Naive thymus-derived CD4-positive, alpha-beta T cell (primary cell): Measurements from ENCODE around the gene C1orf210. TPM values are rescaled to one million over a fixed set of nuclear protein-coding genes. Genes with fewer than 3 reads are reported as not detected.

Experiments
- ATAC-seq: fragments of 150-1000 bp; cut with Tn5 transposase; 2 replicates; pipeline ENCODE4 v1.10.0; 2021; ENCODE audit warnings: mild to moderate bottlenecking, moderate library complexity
- CTCF ChIA-PET: fragments of 350-600 bp; sonication (Branson Sonifier 250); formaldehyde crosslinking; loops from one replicate; lab custom pipeline; 2021; ENCODE audit warnings: antibody characterized with exemption; lab: Charles Lee
- POLR2A ChIA-PET: fragments of 350-600 bp; sonication (Branson Sonifier 250); formaldehyde crosslinking; loops from one replicate; lab custom pipeline; 2021; ENCODE audit warnings: antibody characterized with exemption, inconsistent platforms; lab: Charles Lee
- DNase-seq, 9 donors: peaks; one replicate each; pipeline versions ENCODE4 v3.0.0 to v3.0.0-alpha.2; 2020 to 2022; ENCODE audit warnings: mixed read lengths in 1 of 9
- H3K27ac ChIP-seq: one replicate; pipeline ENCODE4 v1.7.0; 2013; ENCODE audit warnings: mild to moderate bottlenecking, low read depth, low read length, moderate library complexity
- H3K27me3 ChIP-seq, 2 donors: one replicate each; pipeline ENCODE4 v1.7.0; 2013; ENCODE audit warnings: low read length in 2 of 2, mild to moderate bottlenecking in 2 of 2, moderate library complexity in 2 of 2; ENCODE audit not compliant: control insufficient read depth in 2 of 2, insufficient read depth in 2 of 2
- H3K36me3 ChIP-seq, 3 experiments: 1 replicate in 2 of 3; 2 replicates in 1 of 3; pipeline ENCODE4 v1.7.0; 2013; ENCODE audit warnings: low read length in 3 of 3, mild to moderate bottlenecking in 3 of 3, moderate library complexity in 1 of 3; ENCODE audit not compliant: insufficient read depth in 3 of 3, control insufficient read depth in 2 of 3
- H3K4me1 ChIP-seq, 2 donors: one replicate each; pipeline ENCODE4 v1.7.0; 2013; ENCODE audit warnings: low read length in 2 of 2, mild to moderate bottlenecking in 2 of 2, moderate library complexity in 1 of 2; ENCODE audit not compliant: control insufficient read depth in 2 of 2, insufficient read depth in 2 of 2
- H3K4me3 ChIP-seq: 2 replicates; pipeline ENCODE4 v1.7.0; 2013; ENCODE audit warnings: mild to moderate bottlenecking, low read length
- H3K9me3 ChIP-seq, 3 experiments: 1 replicate in 2 of 3; 2 replicates in 1 of 3; pipeline ENCODE4 v1.7.0; 2013; ENCODE audit warnings: low read length in 3 of 3; ENCODE audit not compliant: control insufficient read depth in 2 of 3
- H3K27ac Mint-ChIP-seq, 9 donors: one replicate each; pipeline ENCODE4 v1.8.0; 2020 to 2022; ENCODE audit warnings: mixed read lengths in 9 of 9, mild to moderate bottlenecking in 8 of 9, moderate library complexity in 5 of 9, inconsistent platforms in 2 of 9
- H3K27me3 Mint-ChIP-seq, 5 donors: one replicate each; pipeline ENCODE4 v1.8.0; 2021 to 2022; ENCODE audit warnings: mixed read lengths in 5 of 5, mild to moderate bottlenecking in 1 of 5
- H3K36me3 Mint-ChIP-seq, 5 donors: one replicate each; pipeline ENCODE4 v1.8.0; 2020 to 2022; ENCODE audit warnings: mixed read lengths in 5 of 5, mild to moderate bottlenecking in 3 of 5, inconsistent platforms in 1 of 5
- H3K4me1 Mint-ChIP-seq, 7 donors: one replicate each; pipeline ENCODE4 v1.8.0; 2020 to 2022; ENCODE audit warnings: mixed read lengths in 7 of 7, mild to moderate bottlenecking in 3 of 7, inconsistent platforms in 1 of 7
- H3K4me3 Mint-ChIP-seq, 10 donors: one replicate each; pipeline ENCODE4 v1.8.0; 2020 to 2022; ENCODE audit warnings: mild to moderate bottlenecking in 10 of 10, mixed read lengths in 10 of 10, moderate library complexity in 6 of 10, inconsistent platforms in 2 of 10
- H3K9me3 Mint-ChIP-seq, 11 donors: one replicate each; pipeline ENCODE4 v1.8.0; 2020 to 2022; ENCODE audit warnings: mixed read lengths in 11 of 11, mild to moderate bottlenecking in 4 of 11, inconsistent platforms in 1 of 11, moderate library complexity in 1 of 11
- intact Hi-C, 2 donors: fragments of 100-400 bp; cut with micrococcal nuclease; formaldehyde crosslinking; loops; one replicate each; pipeline ENCODE4 v1.15.1; 2023
- polyA plus RNA-seq, 2 donors: library from polyadenylated mRNA; unstranded; fragments of 300-500 nt; fragmentation: Illumina TruSeq; gene quantifications; one replicate each; pipeline ENCODE4 v1.2.3, GENCODE V29; 2021
- total RNA-seq, 6 experiments: library from RNA in 5 of 6; stranded (reverse) in 5 of 6; gene quantifications; 1 replicate in 5 of 6; 2 replicates in 1 of 6; pipeline ENCODE4 v1.2.3 and lab custom pipeline; 2021 to 2026

Gene C1orf210
- total and polyA plus RNA-seq, 7 experiments from 2014 or later: not detected

DNA sequence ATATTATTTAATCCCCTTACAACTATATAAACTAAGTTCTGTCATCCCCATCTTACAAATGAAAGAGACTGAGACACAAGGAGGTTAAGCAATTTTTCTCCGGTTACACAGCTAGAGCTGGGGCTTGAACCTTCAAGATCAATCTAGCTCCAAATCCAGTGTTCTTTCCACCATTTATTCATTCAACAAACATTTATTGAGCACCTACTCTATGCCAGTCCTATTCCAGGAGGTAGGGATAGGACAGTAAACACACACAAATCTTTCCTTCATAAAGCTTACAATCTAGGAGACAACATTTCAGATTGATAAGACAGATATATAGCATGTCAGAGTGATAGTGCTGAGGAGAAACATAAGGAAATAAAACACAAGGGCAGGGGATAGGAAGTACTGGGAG, 18.5 kb downstream of the C1orf210 start:
- Mint-ChIP-seq H3K36me3 (peaks cover 0 to 5% (median 0%) of the 10 kb centered on the region in 5 donors), H3K4me1 (peaks cover 3 to 23% (median 13%) of the 10 kb centered on the region in 7 donors), H3K9me3 (peaks cover 0 to 14% (median 6%) of the 10 kb centered on the region in 11 donors), H3K27ac (no peak overlapping the region), H3K27me3 (peaks cover 0 to 39% (median 13%) of the 10 kb centered on the region in 5 donors), H3K4me3 (no peak overlapping the region)
- Histone ChIP-seq H3K36me3 (no peaks in the 10 kb centered on the region), H3K4me3 (no peak overlapping the region), H3K4me1 (peaks cover 0 to 7% of the 10 kb centered on the region in 2 donors), H3K27ac (no peak overlapping the region), H3K9me3 (no peaks in the 10 kb centered on the region), H3K27me3 (no peaks in the 10 kb centered on the region)
- ATAC-seq (no peak), DNase-seq (no peak)
- ChIA-PET POLR2A (no interaction called here), CTCF (no interaction called here)
- intact Hi-C loops: no loop called here

DNA sequence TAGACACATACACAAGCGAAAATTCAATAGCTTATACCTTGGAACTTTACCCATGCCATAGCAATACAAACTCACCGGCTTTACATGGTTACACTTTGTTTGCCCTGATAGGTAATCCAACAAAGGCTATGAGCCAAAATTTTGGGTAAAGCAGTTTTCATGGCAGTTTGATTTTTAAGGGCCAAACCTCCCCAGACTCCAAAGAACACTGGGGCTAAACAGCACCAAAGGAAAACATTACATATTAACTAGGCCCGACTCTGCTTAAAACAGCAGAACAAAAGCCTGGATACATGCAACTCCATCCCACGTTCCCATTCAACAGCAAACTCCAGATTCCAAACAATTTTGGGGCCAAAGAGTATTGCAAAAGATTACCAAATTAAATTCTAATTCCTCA, 19.9 kb downstream of the C1orf210 start:
- H3K27ac Mint-ChIP-seq: no peak overlapping the region
- H3K36me3 Mint-ChIP-seq: peaks cover 0 to 9% (median 0%) of the 10 kb centered on the region in 5 donors
- H3K27ac ChIP-seq: no peak overlapping the region
- no peak overlapping the region for H3K4me3 ChIP-seq
- ChIA-PET CTCF (no interaction called here), POLR2A (no interaction called here)
- H3K27me3 Mint-ChIP-seq: peaks cover 0 to 38% (median 5%) of the 10 kb centered on the region in 5 donors
- H3K4me3 Mint-ChIP-seq: no peak overlapping the region
- no peak for DNase-seq
- H3K36me3 ChIP-seq: no peaks in the 10 kb centered on the region
- H3K9me3 Mint-ChIP-seq: peaks cover 0 to 15% (median 6%) of the 10 kb centered on the region in 11 donors
- peaks cover 0 to 8% (median 5%) of the 10 kb centered on the region in 7 donors for H3K4me1 Mint-ChIP-seq
- H3K27me3 ChIP-seq: no peaks in the 10 kb centered on the region
- H3K4me1 ChIP-seq: peaks cover 0 to 2% of the 10 kb centered on the region in 2 donors
- intact Hi-C loops: no loop called here
- no peak for ATAC-seq
- no peaks in the 10 kb centered on the region for H3K9me3 ChIP-seq

DNA sequence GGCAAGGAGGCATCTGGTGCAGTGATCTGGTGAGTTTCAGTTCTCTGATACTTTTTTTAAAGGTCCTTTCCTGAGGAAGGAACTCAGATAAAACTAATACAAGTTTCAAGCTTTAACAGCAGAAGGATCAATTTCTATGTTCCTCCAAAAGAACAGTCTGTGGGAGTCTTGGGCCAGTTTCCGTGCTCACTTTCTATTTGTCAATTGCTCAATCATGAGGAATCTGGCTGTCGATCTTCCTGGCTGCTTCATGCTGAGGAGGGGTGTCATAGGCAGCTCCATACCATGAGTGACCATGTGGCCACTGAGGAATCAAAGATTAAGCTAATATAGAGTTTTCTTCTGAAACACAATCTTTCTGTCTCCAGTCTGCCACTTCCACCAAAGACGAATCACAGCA, 27.0 kb downstream of the C1orf210 start:
- Histone ChIP-seq H3K36me3 (no peaks in the 10 kb centered on the region), H3K4me3 (no peak overlapping the region), H3K4me1 (no peaks in the 10 kb centered on the region), H3K27me3 (no peaks in the 10 kb centered on the region), H3K9me3 (no peaks in the 10 kb centered on the region), H3K27ac (no peak overlapping the region)
- Mint-ChIP-seq H3K36me3 (peaks cover 0 to 4% (median 0%) of the 10 kb centered on the region in 5 donors), H3K27me3 (peaks cover 0 to 14% (median 0%) of the 10 kb centered on the region in 5 donors), H3K9me3 (peaks cover 0 to 16% (median 2%) of the 10 kb centered on the region in 11 donors), H3K4me1 (no peaks in the 10 kb centered on the region), H3K27ac (no peak overlapping the region), H3K4me3 (no peak overlapping the region)
- no peak for ATAC-seq
- intact Hi-C loops: no loop called here
- ChIA-PET CTCF (no interaction called here), POLR2A (no interaction called here)
- DNase-seq: no peak

DNA sequence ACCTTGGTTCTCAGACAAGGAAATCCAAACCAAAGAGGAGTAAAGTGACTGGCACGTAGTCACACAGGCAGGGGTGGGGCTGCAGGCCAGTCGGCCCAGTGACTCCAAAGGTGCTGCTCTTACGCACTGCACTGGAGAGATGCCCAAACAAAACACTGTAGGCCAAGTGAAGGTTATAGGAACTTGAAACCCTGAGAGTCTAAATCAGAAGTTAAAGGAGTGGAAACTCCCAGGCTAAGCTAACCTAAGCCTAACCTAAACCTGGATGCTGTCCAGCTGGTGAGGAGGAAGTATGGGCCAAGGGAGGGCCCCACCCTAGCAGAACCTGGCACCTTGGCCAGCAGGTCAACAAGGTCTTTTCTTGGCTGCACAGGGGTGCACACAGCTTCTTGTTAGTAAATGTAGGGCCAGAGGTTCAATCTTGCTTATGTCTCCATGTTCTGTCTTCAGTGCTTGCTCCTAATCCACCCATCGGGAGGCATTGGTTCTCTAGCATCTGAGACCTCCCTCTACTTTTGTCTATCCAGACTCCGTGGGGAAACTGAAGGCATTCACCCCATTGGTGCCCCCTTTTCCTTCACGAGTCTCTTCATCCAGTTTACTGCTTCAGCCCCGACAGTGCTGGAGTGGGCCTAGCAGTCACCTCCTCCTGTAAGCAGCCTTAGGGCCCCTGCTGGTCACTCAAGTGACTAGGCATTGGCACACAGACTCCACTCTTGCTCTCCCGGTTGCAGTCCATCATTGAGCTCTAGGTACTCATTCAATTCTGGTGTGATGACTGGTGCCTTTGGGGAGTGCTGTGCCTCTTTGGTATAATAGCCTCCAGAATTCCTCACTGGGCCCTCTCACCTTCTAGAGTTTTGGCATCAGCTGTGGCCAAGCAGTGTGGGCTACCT, 28.5 kb downstream of the C1orf210 start:
- no peak overlapping the region for H3K4me3 ChIP-seq
- intact Hi-C loops: no loop called here
- Mint-ChIP-seq H3K36me3 (peaks cover 0 to 3% (median 0%) of the 10 kb centered on the region in 5 donors), H3K9me3 (peaks cover 0 to 10% (median 0%) of the 10 kb centered on the region in 11 donors), H3K4me1 (no peaks in the 10 kb centered on the region), H3K27ac (no peak overlapping the region), H3K4me3 (no peak overlapping the region), H3K27me3 (peaks cover 0 to 22% (median 0%) of the 10 kb centered on the region in 5 donors)
- no peak overlapping the region for H3K27ac ChIP-seq
- H3K9me3 ChIP-seq: no peaks in the 10 kb centered on the region
- ATAC-seq: no peak
- ChIA-PET POLR2A (no interaction called here), CTCF (no interaction called here)
- no peaks in the 10 kb centered on the region for H3K36me3 ChIP-seq
- H3K27me3 ChIP-seq: no peaks in the 10 kb centered on the region
- no peaks in the 10 kb centered on the region for H3K4me1 ChIP-seq
- no peak for DNase-seq

DNA sequence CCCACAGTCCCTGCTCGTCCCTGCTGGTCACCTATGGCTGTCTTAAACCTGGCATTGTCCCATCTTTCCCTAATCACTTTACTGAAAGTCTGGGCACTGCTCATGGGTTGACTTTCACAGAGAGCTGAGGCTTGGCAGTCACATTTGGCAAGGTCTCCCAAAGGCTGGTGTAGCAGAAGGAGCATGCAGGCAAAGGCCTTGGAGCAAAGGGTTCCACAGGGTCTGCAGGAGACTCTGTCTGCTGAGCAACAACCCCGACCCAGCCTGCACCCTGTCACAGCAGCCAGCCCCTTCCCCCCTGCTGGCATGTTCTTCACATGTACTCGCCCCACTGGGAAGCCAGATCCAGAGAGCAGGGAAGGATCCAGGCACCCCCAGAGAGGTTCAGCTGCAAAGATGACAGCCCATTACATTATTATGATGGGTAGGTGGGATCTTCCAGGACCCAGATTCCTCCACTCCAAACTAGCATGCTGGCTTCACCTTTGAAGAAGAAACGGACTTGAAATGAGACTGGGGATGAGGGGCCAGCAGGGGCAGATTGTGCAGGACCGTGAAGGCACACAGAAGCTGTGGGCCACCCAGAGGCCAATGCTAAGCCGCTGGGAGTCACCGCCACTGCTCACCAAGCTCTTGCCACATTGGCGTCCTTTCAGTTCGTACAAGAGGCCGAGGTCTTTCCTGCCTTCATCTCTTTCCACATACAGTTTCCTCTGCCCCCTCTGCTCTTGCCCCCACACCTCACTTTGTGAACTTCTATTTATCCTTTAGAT, 29.8 kb downstream of the C1orf210 start:
- H3K9me3 ChIP-seq: no peaks in the 10 kb centered on the region
- H3K27ac ChIP-seq: no peak overlapping the region
- Mint-ChIP-seq H3K9me3 (peaks cover 0 to 8% (median 0%) of the 10 kb centered on the region in 11 donors), H3K4me1 (no peaks in the 10 kb centered on the region), H3K27ac (no peak overlapping the region), H3K4me3 (no peak overlapping the region), H3K36me3 (no peaks in the 10 kb centered on the region), H3K27me3 (peaks cover 0 to 21% (median 0%) of the 10 kb centered on the region in 5 donors)
- POLR2A ChIA-PET: no interaction called here
- H3K4me1 ChIP-seq: no peaks in the 10 kb centered on the region
- H3K36me3 ChIP-seq: no peaks in the 10 kb centered on the region
- H3K27me3 ChIP-seq: no peaks in the 10 kb centered on the region
- ATAC-seq (no peak), DNase-seq (no peak)
- CTCF ChIA-PET: no interaction called here
- no peak overlapping the region for H3K4me3 ChIP-seq
- intact Hi-C loops: no loop called here

DNA sequence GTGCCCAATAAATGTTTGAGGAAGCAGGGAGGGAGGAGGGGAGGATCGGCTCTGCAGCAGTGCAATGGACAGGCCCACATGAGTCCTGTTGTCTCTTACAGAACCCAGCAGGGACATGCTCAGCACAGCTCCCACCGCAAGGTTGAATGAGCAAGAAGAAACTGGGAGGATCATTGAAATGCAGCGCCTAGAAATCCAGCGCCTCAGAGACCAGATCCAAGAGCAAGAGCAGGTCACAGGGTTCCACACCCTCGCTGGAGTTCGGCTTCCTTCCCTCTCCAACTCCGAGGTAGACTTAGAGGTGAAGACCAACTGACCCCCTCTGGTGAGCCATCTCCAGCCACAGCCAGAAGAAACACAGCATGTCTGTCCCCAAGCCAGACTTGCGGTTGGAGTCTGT, 31.5 kb downstream of the C1orf210 start:
- Mint-ChIP-seq H3K9me3 (peaks cover 0 to 8% (median 0%) of the 10 kb centered on the region in 11 donors), H3K27ac (no peak overlapping the region), H3K36me3 (no peaks in the 10 kb centered on the region), H3K27me3 (peaks cover 0 to 21% (median 0%) of the 10 kb centered on the region in 5 donors), H3K4me3 (no peak overlapping the region), H3K4me1 (no peaks in the 10 kb centered on the region)
- ChIA-PET POLR2A (no interaction called here), CTCF (no interaction called here)
- intact Hi-C loops: no loop called here
- Histone ChIP-seq H3K27ac (no peak overlapping the region), H3K9me3 (no peaks in the 10 kb centered on the region), H3K4me3 (no peak overlapping the region), H3K36me3 (no peaks in the 10 kb centered on the region), H3K27me3 (no peaks in the 10 kb centered on the region), H3K4me1 (no peaks in the 10 kb centered on the region)
- DNase-seq: no peak
- ATAC-seq: no peak
